ENCODE data around the gene BIN2.
"Not testable (repeated sequence)": the region's sequence is repeated elsewhere in the genome, so short reads cannot be mapped to it uniquely, and the experiment has no call there.

BIN2 gene

DNA sequence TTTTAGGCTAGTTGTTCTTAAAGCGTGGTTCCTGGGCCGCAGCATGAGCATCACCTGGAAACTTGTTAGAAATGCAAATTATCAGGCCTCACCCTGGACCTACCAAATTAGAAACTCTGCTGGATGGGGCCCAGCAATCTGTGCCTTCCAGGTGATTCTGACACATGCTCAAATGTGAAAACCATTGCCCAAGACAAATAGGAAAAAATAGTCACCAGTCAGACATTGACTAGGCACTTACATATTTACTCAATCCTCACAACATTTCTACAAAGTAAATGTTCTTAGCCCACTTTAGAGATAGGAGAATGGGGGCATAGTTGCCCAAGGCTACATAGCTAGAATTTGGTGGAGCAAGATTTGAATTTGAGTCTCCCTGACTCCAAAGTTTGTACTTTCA is 19.2 kb upstream of the BIN2 start:
- no peak for DNase-seq

DNA sequence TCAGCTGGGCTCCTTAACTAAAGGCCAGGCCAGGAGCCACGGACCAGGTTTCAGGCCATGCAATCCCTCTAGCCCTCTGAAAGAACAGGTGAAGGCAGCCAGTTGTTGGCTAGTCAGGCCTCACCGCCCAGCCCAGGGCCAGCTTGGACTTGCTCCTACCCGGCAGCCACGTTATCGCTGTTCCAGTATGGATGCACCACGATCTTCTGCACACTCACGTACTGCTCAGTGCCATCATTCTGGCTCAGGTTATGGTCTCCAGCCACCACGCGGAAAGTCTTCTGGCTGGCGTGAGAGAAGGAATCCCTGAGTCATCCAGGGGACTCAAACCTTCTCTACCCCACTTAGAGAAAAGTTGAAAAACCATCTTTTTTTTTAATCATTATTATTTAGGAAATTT is 18.4 kb upstream of the BIN2 start:
- DNase-seq: no peak

DNA sequence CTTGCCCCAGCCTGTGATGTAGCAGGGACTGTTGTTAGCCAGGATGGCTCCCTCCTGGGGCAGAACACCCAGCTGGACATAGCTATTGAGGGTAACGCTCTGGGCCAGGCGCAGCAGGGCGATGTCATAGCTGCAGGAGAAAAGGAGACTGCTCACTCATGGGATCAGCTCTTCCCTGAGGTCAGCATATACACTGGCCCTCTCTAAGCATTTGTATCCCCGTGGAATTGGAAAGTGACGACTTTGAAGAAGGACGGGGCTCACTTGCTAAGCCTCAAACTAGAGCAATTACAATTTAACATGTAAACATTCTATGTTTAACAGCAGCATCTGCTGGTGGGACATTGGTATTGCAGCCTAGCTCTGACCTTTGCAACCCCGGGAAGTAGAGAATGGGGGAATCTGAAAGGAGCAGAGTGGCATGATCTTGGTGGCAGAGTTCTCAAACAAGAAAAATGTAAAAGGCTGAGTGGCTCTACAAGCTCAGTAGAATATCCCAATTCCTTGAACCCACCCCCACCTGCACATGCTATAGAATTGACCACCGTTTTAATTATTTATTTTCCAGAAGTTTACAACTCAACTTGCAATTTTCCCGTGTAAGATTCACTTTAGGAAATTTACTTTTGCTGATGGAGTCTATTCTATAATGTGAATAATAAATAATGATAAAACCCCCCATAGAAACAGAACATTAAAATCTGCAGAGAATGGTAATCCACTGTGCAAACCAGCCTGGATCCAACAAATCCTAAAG is 17.5 kb upstream of the BIN2 start:
- DNase-seq: peak; percentile 72

DNA sequence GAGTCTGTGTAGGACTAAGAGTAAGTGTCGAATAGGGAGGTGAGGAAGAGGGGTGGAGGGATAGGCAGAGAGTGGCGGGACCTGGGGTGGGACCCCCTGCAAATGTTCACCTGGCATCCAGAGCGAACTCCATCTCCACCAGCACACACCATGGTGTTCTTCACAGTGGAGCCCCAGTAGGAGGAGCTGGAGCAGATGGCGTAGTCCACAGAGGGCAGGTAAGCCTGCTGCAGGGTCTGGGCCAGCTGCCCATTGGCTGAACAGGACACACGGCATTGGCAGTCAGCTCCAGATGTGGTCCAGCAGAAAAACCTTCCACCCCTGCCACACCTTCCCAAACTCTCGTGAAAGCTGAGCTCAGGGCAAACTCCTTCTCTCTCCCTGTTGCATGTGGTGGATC is 15.8 kb upstream of the BIN2 start:
- no peak for DNase-seq

DNA sequence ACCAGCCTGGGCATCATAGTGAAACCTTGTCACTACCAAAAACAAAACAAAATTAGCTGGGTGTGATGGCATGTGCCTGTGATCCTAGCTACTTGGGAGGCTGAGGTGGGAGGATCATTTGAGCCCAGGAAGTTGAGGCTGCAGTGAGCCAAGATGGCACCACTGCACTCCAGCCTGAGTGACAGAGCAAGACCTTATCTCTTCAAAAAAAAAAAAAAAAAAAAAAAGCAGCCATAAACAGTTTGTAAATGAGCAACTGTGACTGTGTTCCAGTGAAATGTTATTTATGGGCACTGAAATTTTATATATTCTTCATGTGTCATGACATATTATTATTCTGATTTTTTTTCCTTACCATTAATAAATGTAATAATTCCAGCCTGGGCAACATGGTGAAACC is 13.4 kb upstream of the BIN2 start:
- not testable (repeated sequence) for DNase-seq

DNA sequence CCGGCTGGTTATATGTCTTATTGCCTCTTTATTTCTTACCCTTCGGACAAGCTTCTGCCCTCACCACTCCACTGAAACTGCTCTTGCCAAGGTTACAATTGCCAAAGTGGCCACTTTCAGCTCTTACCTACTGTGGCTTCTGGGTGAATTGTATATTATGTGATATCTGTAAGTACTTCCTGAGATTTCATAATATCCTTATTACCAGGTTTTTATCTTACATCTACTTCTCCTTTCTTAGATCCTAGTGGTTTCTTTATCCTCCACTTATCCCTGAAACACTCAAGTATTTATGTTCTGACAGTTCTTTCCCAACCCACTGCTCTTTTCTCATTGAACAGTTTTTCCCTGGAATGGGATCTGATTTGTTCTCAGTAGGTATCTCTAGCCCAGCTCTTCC is 12.0 kb upstream of the BIN2 start:
- DNase-seq: no peak

DNA sequence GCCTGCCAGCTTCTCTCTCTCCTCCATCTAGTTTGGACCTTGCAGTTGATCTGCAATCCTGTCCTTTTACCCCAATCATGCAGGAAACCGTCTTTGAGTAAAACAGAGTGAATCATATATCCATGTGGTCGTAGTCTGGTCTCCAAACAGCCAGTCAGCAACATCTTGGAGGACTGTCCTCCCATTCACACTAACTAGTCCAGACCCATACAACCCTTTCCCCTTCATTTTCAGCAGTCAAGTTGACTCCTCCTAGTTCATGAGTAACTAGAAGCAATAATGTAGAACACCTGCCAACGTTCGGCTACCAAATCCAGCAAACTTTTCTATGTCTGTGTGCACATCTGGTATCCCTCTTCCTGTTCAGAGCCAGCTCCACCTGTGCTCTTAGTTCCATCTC is 10.8 kb upstream of the BIN2 start:
- DNase-seq: no peak

DNA sequence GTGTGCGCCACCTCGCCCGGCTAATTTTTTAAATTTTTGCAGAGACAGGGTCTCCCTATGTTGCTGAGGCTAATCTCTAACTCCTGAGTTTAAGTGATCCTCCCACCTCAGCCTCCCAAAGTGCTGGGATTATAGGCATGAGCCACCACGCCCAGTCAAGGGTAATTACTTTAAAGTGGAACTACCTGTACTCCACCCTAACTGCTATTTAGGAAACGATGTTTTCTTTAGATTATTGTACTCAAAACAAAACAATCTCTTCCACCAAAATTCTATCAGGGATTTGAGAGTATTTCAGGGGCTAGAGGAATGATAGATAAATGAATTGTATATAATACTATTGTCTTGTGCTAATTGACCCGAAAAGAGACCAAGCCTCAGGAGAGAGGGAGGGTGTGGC is 9.6 kb upstream of the BIN2 start:
- DNase-seq: no peak

DNA sequence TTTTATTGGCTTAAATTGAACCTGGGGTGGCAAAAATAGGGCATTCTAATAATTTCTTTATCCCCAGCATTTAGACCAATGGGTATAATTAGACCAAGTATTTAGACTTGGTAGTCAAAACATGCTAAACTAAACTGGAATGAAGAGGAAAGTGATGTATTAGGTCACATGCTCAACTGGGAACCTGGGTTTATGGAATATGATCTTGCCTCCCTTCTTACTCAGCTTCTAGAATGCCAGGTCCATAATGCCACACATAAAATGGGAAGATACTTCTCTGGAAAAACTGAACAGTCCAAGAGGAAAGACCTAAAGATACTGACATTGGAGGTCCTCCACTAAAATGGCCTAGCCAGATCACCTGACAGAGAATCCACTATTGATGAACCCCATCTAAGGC is 6.2 kb upstream of the BIN2 start:
- no peak for DNase-seq

DNA sequence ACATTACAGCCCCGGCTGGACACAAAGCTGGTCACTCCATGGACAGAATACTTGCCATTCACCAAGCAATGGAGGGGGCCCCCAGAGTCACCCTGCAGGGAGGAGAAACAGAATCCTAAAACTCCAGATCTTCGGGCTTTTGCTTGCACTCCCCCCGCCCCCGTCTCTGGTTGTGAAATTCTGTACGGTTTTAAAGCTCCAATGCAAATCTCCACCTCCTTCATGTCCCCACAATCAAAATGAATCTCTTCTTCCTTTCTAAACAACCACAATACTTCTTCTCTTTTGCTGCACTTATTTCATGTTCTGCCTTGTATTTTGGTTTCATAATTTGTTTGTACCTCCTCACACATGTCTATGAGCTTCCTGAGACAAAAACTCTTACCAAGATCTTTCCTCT is 5.8 kb upstream of the BIN2 start:
- DNase-seq: no peak

DNA sequence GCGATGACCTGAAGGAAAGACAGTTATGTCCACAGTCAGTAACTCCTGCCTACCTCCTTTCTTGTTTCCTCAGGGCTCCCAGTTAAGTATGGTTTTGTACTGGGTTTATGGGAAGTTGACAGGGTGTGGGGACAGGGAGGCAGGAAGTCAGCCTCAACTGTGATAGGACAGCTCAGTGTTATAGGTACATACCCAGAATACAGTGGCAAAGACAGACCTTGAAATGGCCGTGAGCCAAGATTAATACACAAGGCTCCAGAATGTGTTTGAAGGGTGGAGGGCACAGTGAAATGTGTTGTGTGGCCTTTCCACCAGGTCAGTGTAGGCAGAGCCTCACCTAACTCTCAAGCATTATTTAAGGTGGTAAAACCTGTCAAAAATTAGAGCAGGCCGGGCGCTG is 4.6 kb upstream of the BIN2 start:
- no peak for DNase-seq

DNA sequence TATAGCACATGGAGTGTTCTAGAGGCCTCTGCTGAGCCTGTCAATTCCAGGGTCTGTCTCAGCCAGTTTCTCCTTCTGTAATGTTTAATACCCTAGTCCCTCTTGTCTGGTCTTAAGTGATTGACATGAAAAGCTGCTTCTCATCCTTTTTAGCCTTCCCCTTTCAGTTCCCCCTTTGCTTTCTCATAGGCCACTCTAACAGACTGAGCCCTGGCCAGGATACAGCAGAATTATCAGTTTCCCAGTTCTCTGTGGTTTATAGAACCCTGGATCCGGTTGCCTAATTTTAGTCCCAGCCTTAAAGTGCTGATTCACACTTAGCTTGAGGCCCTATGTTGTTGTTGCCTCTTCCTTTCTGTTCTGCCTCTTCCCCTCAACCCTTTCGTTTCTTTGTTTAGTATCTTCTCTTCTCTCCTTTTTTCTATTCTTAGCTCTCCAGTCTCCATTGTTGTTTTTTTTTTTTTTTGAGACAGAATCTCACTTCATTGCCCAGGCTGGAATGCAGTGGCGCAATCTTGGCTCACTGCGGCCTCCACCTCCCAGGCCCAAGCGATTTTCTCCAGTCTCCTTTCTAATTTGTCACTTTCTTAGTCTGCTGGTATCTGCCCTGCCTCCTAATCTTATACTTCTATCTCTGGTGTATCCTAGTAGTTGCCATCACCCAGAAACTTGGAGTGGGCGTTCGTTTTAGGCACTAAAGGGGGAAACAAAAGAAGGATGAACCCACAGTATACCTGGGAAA is 2.9 kb upstream of the BIN2 start:
- no peak for DNase-seq

DNA sequence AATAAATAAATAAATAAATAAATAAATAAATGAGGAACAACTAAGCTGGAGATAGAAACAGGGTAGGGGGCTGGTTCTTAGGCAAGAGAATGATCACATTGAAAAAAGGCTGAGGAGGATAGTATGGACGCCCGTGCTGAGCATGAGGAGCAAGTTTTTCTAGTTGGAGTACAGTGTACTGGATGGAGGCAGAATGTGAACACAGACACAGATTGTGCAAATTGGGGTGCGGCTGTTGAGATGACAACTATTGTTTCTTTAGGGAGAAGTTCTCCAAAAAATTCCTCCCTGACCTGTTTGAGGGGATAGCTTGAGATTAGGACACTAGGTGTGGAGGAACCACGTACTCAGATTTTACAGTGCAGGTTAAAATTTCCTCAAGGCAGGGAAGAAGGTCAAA is 979 bp upstream of the BIN2 start:
- no peak for DNase-seq

DNA sequence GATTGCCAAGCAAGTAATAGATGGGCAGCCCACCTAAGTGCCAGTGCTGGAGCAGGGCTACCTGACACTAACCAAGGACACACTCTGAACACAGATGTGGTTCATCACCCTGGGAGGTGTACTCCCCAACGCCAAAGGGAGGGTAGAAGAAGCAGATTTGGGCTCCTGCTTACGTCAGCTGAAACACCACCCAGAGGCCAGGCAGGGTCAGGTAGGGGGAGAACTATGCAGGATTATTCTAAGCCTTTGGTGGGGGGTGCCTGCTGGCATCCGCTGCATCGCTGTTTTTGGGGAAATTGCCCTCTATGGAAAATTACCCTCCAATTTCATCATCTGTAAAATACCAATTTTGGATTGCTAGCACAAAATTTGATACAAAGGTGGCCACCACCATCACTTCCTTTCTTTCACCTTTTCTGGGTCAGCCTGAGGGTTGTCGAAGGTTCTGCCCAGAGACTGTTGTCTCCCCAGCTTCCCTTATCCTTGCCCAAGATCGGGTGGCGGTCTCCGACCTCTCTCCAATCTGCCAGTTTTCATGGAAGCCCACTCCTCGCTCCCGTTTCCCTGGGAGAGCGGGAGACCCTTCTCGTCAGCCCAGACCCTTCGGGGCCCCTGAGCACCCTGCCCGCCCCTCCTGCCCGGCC is 535 bp downstream of the BIN2 start:
- DNase-seq: peak; percentile 32

DNA sequence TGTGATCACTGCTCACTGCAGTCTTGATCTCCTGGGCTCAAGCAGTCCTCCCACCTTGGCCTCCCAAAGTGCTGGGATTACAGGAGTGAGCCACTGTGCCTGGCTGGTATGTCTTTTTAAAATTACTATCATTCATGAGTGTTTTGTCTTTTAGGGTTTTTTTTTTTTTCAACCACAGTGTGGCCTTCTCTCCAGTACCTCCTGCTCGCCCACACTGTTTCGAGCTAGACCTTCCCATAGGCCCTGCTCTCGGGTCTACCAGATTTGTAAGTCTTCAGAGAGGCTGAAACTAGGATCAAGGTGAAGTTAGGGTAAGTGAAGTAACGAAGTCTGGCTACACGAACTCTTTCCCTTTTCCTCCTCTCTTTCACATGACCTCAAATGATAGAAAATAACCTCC is 1.5 kb downstream of the BIN2 start:
- no peak for DNase-seq

DNA sequence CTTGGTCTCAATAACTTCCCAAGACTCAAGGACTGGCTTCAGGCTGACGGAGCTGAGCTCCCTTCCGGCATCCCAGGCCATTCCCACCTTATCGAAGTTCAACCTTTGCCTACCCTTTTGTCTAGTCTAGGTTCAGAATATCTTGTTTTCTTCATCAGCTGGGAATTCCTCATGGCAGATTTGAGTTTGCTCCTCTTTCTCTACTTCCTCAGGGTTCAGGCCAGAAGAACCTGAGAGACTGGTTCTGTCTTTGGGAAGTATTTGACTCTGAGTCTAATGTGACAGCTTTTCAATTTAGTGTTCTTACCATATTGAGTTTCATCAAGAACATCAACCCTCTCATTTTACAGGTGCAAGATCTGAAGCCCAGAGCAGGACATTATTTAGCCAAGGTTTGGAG is 2.1 kb downstream of the BIN2 start:
- no peak for DNase-seq

DNA sequence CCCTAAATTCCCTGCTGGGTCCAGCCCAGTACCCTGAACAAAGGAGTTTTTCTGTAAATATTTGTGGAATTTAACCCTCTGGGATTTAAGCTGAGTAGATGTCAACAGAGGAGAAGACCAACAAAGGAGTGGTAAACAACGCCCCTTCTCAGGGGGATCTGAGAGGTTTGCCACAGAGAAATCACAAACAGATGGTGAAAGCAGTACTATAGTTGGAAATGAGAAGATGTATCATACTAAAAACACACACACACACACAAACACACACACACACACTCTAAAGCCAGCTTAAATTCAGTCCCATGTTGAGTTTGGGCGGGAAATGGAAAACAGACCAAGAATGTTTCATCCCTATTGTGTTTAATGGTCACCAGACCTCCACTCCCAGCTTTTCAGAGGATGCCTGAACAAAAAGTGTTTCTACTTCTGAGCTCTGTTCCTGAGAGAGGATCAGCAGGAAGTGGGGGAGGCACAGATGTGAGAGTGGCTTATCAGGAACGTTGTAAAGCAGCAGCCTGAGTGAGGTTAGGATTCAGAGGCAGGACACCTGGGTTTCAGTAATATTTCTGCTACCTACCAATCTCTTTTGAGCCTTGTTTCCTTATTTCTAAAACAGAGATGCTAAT is 3.2 kb downstream of the BIN2 start:
- DNase-seq: no peak

DNA sequence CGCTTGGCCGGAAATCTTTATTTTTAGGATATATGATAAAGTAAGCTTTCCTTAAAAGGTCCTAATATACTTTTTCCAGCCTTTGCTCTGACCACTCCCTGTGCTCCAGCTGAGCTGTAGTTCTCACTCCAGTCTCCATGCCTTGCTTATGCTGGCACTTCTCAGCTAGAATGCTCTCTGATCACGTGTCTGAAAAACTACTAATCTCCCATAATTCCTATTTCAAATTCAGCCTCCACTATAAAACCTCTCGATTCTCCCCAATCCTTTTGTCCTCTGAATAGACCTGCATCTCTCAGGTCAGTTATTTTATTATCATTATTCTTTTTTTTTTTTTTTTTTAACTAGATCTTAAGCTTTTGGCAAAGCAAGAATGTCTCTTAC is 3.7 kb downstream of the BIN2 start:
- no peak for DNase-seq

DNA sequence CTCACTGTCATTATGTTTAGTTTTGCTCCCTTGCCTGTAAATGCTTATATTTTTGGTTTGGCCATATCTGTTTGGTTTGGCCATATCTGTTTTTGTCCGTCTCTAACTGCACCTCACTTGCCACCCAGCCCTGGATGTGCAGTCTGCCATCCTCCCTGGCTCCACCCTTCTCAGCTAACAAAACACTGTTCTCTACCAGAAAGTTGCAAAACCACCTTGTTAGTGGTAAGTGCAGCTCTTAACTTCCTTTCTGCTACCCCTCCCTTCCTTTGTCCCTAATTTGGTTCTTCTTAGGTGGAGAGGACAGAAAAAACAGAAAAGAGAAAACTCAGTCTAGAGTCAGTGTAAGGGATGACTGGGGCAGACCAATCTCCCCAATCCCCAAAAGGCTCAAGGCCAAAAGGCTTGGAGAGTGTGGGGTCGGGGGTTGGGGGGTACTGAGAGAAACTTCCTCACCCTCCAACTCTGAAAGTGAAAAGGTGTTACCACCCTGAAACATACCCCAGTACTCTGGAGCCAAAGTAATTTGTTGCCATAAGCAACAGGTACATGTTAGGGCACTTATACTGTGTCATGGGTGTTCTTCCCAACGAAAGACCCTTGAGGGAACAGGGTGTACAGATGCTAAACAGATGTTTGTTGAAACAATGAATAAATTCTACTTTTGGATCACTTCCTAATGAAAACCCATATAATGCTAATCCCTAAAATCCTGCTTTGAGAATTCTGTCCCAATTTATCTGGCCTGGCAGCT is 5.0 kb downstream of the BIN2 start:
- no peak for DNase-seq

DNA sequence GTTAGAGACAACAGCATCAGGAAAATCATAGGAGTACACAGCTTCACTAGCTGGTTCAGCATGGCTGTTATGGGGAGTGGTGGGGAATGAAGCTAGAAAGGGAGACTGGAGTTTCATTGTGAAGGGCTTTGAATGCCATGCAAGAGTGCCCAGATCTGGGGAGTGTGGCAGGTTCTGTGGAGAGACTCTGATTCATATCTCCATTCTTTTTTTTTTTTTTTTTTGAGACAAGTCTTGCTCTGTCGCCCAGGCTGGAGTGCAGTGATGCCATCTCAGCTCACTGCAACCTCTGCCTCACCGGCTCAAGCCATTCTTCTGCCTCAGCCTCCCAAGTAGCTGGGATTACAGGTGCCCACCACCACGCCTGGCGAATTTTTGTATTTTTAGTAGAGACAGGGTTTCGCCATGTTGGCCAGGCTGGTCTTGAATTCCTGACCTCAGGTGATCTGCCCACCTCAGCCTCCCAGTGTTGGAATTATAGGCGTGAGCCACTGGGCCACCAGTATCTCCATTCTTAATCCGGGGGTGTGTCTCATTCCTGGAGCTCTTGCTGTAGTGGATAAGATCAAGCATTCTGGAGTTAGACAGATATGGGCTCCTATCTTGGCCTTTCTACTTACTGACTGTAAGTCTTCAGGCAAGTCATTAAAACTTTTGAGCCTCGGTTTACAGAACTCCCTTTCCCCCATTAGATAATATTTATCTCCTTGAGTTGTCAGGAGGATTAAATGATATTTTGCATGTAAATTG is 5.7 kb downstream of the BIN2 start:
- not testable (repeated sequence) for DNase-seq

DNA sequence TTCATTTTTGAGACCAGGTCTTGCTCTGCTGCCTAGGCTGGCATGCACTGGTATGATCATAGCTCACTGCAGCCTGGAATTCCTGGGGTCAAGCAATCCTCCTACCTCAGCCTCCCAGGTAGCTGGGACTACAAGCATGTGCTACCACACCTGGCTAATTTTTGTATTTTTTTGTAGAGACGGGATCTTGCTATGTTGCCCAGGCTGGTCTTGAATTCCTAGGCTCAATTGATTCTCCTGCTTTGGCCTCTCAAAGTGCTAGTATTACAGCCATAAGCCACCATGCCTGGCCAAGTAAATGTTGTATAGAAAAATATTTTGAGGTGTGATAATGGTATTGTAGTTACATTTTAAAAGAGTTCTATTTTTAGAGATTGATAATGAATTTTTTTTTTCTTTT is 12.6 kb downstream of the BIN2 start:
- no peak for DNase-seq
